ENCODE results near the gene FGF14. TPM values are rescaled to one million over a fixed set of nuclear protein-coding genes. Genes with fewer than 3 reads are reported as not detected.

The FGF14 gene
- total and polyA plus RNA-seq, 2 of the 4 experiments (the other 2 are of a cell fraction) = under 0.01 TPM; not detected in 1

DNA sequence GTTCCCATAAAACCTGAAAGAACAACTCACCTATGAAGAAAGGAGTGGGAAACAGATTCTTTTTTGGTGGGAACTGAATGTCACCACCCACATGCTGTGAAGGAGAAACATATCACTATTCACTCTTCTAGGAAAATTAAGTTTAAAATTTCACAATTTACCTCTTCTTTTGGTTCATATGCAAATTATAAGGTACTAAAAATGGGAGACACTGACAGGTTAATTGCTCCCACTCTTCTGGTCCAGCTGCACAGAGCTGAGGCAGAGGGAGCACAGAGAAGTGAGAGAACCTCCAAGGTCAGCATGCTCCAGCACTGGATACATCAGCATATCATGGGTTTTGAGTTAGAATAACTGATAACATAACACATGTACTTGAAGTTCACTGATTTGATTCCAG, 186.9 kb downstream of the FGF14 start:
- Histone ChIP-seq H3K23ac (ENCODE audit: low read depth, low read length) (no peak overlapping the region; the same call in 1 of the 2 replicates), H3K27me3 (ENCODE audit: control insufficient read depth, insufficient read depth, low read length) (no peaks in the 10 kb centered on the region; the same call in 1 of the 2 replicates), H3K4me1 (ENCODE audit: control insufficient read depth, insufficient read depth, low read length) (no peaks in the 10 kb centered on the region), H2AK9ac (replicated peaks; ENCODE audit: low read depth, low read length, poor library complexity) (no peak overlapping the region), H4K20me1 (ENCODE audit: insufficient read depth, low read length) (no peaks in the 10 kb centered on the region), H3K4me2 (ENCODE audit: low read depth, low read length) (no peak overlapping the region), H4K8ac (ENCODE audit: low read depth in 2 of 2, low read length in 2 of 2) (no peak overlapping the region), H4K91ac (ENCODE audit: insufficient read depth, low read depth, low read length) (no peak overlapping the region), H2AFZ (replicated peaks; ENCODE audit: low read length, poor library complexity) (no peak overlapping the region), H3K18ac (ENCODE audit: low read depth, low read length) (no peak overlapping the region), H3K27ac (ENCODE audit: insufficient read depth, low read length) (no peak overlapping the region), H2BK15ac (ENCODE audit: low read depth, low read length) (no peak overlapping the region), H3K4me3 (ENCODE audit: insufficient read depth, low read depth, low read length) (no peak overlapping the region), H2BK120ac (ENCODE audit: low read depth, low read length) (no peak overlapping the region), H3K79me1 (ENCODE audit: low read depth in 1 of 2, low read length in 2 of 2) (no peaks in the 10 kb centered on the region), H3K9me1 (ENCODE audit: insufficient read depth, low read length) (no peaks in the 10 kb centered on the region), H2AK5ac (ENCODE audit: low read depth, low read length) (no peak overlapping the region), H3K36me3 (ENCODE audit: control insufficient read depth, insufficient read depth, low read length) (no peaks in the 10 kb centered on the region), H3K14ac (replicated peaks; ENCODE audit: low read depth, low read length) (no peak overlapping the region), H3K56ac (ENCODE audit: extremely low read depth, insufficient read depth, low read length) (no peak overlapping the region), H3K9ac (ENCODE audit: low read depth, low read length) (no peak overlapping the region), H3K4ac (ENCODE audit: low read depth, low read length) (no peak overlapping the region), H2BK20ac (ENCODE audit: low read depth, low read length) (no peak overlapping the region), H2BK5ac (ENCODE audit: low read depth, low read length, poor library complexity, severe bottlenecking) (no peak overlapping the region), H4K5ac (ENCODE audit: low read depth, low read length) (no peak overlapping the region), H3K9me3 (ENCODE audit: control insufficient read depth, insufficient read depth, low read length) (no peaks in the 10 kb centered on the region)
- no peak for TF ChIP-seq MAFK (IDR thresholded peaks at IDR 0.05; ENCODE audit: low read depth, low read length)
- TF ChIP-seq, protein P1, sequence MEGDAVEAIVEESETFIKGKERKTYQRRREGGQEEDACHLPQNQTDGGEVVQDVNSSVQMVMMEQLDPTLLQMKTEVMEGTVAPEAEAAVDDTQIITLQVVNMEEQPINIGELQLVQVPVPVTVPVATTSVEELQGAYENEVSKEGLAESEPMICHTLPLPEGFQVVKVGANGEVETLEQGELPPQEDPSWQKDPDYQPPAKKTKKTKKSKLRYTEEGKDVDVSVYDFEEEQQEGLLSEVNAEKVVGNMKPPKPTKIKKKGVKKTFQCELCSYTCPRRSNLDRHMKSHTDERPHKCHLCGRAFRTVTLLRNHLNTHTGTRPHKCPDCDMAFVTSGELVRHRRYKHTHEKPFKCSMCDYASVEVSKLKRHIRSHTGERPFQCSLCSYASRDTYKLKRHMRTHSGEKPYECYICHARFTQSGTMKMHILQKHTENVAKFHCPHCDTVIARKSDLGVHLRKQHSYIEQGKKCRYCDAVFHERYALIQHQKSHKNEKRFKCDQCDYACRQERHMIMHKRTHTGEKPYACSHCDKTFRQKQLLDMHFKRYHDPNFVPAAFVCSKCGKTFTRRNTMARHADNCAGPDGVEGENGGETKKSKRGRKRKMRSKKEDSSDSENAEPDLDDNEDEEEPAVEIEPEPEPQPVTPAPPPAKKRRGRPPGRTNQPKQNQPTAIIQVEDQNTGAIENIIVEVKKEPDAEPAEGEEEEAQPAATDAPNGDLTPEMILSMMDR (conservative IDR thresholded peaks at IDR 0.05; ENCODE audit: low read depth, low read length) = no peak
- no peak for TF ChIP-seq RCOR1 (IDR thresholded peaks at IDR 0.05; ENCODE audit: insufficient replicate concordance, low read length)
- no peak for TF ChIP-seq SMC3 (IDR thresholded peaks at IDR 0.05; ENCODE audit: low read depth, low read length)
- TF ChIP-seq NFE2L2 (IDR thresholded peaks at IDR 0.05; ENCODE audit: low read depth, low read length) = no peak
- TF ChIP-seq FOS (IDR thresholded peaks at IDR 0.05; ENCODE audit: low read depth, low read length) = no peak
- TF ChIP-seq, protein P2, sequence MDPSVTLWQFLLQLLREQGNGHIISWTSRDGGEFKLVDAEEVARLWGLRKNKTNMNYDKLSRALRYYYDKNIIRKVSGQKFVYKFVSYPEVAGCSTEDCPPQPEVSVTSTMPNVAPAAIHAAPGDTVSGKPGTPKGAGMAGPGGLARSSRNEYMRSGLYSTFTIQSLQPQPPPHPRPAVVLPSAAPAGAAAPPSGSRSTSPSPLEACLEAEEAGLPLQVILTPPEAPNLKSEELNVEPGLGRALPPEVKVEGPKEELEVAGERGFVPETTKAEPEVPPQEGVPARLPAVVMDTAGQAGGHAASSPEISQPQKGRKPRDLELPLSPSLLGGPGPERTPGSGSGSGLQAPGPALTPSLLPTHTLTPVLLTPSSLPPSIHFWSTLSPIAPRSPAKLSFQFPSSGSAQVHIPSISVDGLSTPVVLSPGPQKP (IDR thresholded peaks at IDR 0.05; ENCODE audit: borderline replicate concordance, low read depth, low read length) = no peak
- TF ChIP-seq CHD1 (IDR thresholded peaks at IDR 0.05; ENCODE audit: low read depth, low read length) = no peak
- no peak for TF ChIP-seq RAD21 (IDR thresholded peaks at IDR 0.05; ENCODE audit: low read length)
- TF ChIP-seq, protein P3, sequence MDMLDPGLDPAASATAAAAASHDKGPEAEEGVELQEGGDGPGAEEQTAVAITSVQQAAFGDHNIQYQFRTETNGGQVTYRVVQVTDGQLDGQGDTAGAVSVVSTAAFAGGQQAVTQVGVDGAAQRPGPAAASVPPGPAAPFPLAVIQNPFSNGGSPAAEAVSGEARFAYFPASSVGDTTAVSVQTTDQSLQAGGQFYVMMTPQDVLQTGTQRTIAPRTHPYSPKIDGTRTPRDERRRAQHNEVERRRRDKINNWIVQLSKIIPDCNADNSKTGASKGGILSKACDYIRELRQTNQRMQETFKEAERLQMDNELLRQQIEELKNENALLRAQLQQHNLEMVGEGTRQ (IDR thresholded peaks at IDR 0.05; ENCODE audit: low read depth, low read length) = no peak
- no peak for TF ChIP-seq BHLHE40 (IDR thresholded peaks at IDR 0.05; ENCODE audit: low read depth, low read length)
- TF ChIP-seq MXI1 (IDR thresholded peaks at IDR 0.05; ENCODE audit: borderline replicate concordance, low read depth, low read length) = no peak
- TF ChIP-seq CEBPB (IDR thresholded peaks at IDR 0.05; ENCODE audit: low read depth, low read length) = no peak
- TF ChIP-seq RFX5 (IDR thresholded peaks at IDR 0.05; ENCODE audit: low read depth, low read length) = no peak
- no peak for TF ChIP-seq POLR2A (IDR thresholded peaks at IDR 0.05; ENCODE audit: low read depth, low read length)
- TF ChIP-seq MAZ (IDR thresholded peaks at IDR 0.05; ENCODE audit: borderline replicate concordance, low read depth, low read length) = no peak
- ChIA-PET CTCF (no interaction called here), POLR2A (ENCODE audit: unreplicated experiment) (no interaction called here)
- BruUV-seq (replicated peaks) = no TSS peak
- ATAC-seq (ENCODE audit: low read depth) (no peak), DNase-seq (no peak)
- intact Hi-C loops (cut with micrococcal nuclease) = no loop called here
- in situ Hi-C loops (cut with MboI; ENCODE audit: low sequenced_read_pairs) = no loop called here
- dilution Hi-C loops (cut with HindIII; ENCODE audit: low sequenced_read_pairs, unreplicated experiment) = no loop called here

Data from IMR-90 (cell line).